DOHH2 (cell line): ENCODE measurements around the gene CRMP1.

Experiments used
- EZH2phosphoT487 ChIP-seq: fragments of 200-600 bp; sonication (generic); IDR thresholded peaks from 2 replicates; pipeline ENCODE4 v1.6.1; 2017; ENCODE audit warnings: borderline replicate concordance, mild to moderate bottlenecking, antibody characterized with exemption, low read length, moderate library complexity, mixed read lengths
- TF ChIP-seq, protein P1 (sequence below): fragments of 200-600 bp; sonication (generic); IDR thresholded peaks from one replicate; pipeline ENCODE4 v1.5.1; 2014; ENCODE audit warnings: antibody characterized with exemption, mild to moderate bottlenecking, low read depth, low read length; ENCODE audit not compliant: poor library complexity, severe bottlenecking

DNA sequence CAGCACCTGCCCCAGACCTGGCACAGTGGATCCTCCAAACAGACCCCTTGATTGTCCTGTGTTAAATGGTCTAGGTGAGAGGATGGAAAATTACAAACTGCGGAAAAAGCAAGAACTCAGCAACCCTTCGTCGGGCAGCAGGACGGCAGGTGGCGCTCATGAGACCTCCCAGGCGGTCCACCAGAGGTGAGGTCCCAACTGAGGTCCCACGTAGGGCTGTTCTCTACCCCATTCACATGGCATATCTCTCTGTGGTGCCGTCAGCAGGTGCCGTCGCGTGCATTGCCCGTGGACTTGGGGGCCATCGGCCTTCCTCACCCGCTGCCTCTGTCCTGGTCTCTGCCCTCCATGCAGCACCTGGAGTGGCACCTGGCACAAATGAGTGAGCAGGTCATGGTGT, 88.2 kb downstream of the CRMP1 start:
- TF ChIP-seq, protein P1, sequence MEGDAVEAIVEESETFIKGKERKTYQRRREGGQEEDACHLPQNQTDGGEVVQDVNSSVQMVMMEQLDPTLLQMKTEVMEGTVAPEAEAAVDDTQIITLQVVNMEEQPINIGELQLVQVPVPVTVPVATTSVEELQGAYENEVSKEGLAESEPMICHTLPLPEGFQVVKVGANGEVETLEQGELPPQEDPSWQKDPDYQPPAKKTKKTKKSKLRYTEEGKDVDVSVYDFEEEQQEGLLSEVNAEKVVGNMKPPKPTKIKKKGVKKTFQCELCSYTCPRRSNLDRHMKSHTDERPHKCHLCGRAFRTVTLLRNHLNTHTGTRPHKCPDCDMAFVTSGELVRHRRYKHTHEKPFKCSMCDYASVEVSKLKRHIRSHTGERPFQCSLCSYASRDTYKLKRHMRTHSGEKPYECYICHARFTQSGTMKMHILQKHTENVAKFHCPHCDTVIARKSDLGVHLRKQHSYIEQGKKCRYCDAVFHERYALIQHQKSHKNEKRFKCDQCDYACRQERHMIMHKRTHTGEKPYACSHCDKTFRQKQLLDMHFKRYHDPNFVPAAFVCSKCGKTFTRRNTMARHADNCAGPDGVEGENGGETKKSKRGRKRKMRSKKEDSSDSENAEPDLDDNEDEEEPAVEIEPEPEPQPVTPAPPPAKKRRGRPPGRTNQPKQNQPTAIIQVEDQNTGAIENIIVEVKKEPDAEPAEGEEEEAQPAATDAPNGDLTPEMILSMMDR = no peak
- TF ChIP-seq EZH2phosphoT487 = no peak
